D721Med (cell line): Measurements from ENCODE around the gene MROH8.

Source experiments
- DNase-seq: peaks from one replicate; pipeline ENCODE4 v3.0.0; 2011; ENCODE audit warnings: low spot score; ENCODE audit not compliant: insufficient read length
- FAIRE-seq: peaks from 2 replicates; lab custom pipeline; 2011; peaks lifted over from hg19 to GRCh38; lab: Jason Lieb, UNC
- CTCF ChIP-seq: IDR thresholded peaks from 2 replicates; pipeline ENCODE4 v1.5.1; 2012; ENCODE audit warnings: mild to moderate bottlenecking, control low read depth; ENCODE audit not compliant: insufficient read depth; ENCODE audit errors: missing control alignments

MROH8 gene

GRCh38 chr20:37178839-37179682 lies at the start of gene MROH8, which contains the start of gene RPN2:
Gene MROH8, minus strand, starts transcription at chr20:37179548.
Gene RPN2, plus strand, starts transcription at chr20:37179330. Its CDS starts 27 bp downstream, at chr20:37179357.
- peak; percentile 61 for DNase-seq
- no peak for TF ChIP-seq CTCF
- FAIRE-seq = no peak

GRCh38 chr20:37228656-37229055 lies 49.3 kb upstream of the MROH8 start:
- TF ChIP-seq CTCF = no peak
- DNase-seq = no peak
- no peak for FAIRE-seq

- DNase-seq (no peak), FAIRE-seq (no peak)
- no peak for TF ChIP-seq CTCF
These were observed 48.7 kb upstream of the MROH8 start for GRCh38 chr20:37228082-37228481.

GRCh38 chr20:37226889-37227288 lies 47.5 kb upstream of the MROH8 start:
- FAIRE-seq (no peak), DNase-seq (no peak)
- TF ChIP-seq CTCF = no peak

GRCh38 chr20:37225146-37225545 lies 45.8 kb upstream of the MROH8 start:
- FAIRE-seq = no peak

GRCh38 chr20:37223053-37223452 lies 43.7 kb upstream of the MROH8 start:
- no peak for DNase-seq
- FAIRE-seq = no peak
- no peak for TF ChIP-seq CTCF

More at GRCh38 chr20:37225146-37225545, 45.8 kb upstream of the MROH8 start:
- DNase-seq = no peak
- TF ChIP-seq CTCF = no peak

GRCh38 chr20:37222086-37222485 lies 42.7 kb upstream of the MROH8 start:
- no peak for FAIRE-seq
- no peak for TF ChIP-seq CTCF
- DNase-seq = no peak
